NT2/D1 (cell line): ENCODE measurements around the gene NDUFS4.
"Not testable (repeated sequence)": the region's sequence is repeated elsewhere in the genome, so short reads cannot be mapped to it uniquely, and the experiment has no call there.

Source experiments
- SUZ12 ChIP-seq: IDR thresholded peaks from 2 replicates; pipeline ENCODE4 v1.6.1; 2011; ENCODE audit not compliant: insufficient read length, insufficient read depth; ENCODE audit errors: extremely low read depth
- ZNF274 ChIP-seq: IDR thresholded peaks from 2 replicates; pipeline ENCODE4 v1.6.1; 2011; ENCODE audit warnings: mild to moderate bottlenecking, low read depth, low read length

- TF ChIP-seq ZNF274, SUZ12: not testable (repeated sequence)
Measured at GRCh38 chr5:53660573-53660972, 100.1 kb downstream of the NDUFS4 start.
